GM23338 (cell line): Measurements from ENCODE around the gene CDC42BPA. TPM values are rescaled to one million over a fixed set of nuclear protein-coding genes. Genes with fewer than 3 reads are reported as not detected.

Experiments
- ATAC-seq: fragments of 200-7000 bp; cut with Tn5 transposase; 3 replicates; pipeline ENCODE4 v1.9.1; 2020
- DNase-seq: peaks from one replicate; pipeline ENCODE4 v3.0.0-alpha.2; 2015; ENCODE audit warnings: low spot score
- H2AFZ ChIP-seq: fragments of 200-600 bp; sonication (generic); 2 replicates; pipeline ENCODE4 v1.8.0; 2016; ENCODE audit warnings: antibody characterized with exemption, mild to moderate bottlenecking, moderate library complexity
- H3F3A ChIP-seq: fragments of 200-600 bp; sonication (generic); replicated peaks from 2 replicates; pipeline ENCODE4 v1.8.0; 2017; ENCODE audit warnings: antibody characterized with exemption, mixed run types, low read depth
- H3K27ac ChIP-seq: fragments of 200-600 bp; sonication (generic); 2 replicates; pipeline ENCODE4 v1.6.1; 2016; ENCODE audit warnings: low read depth
- H3K27me3 ChIP-seq: fragments of 200-600 bp; sonication (generic); 2 replicates; pipeline ENCODE4 v1.8.0; 2016; ENCODE audit warnings: mild to moderate bottlenecking, mixed run types, moderate library complexity; ENCODE audit not compliant: insufficient read depth
- H3K36me3 ChIP-seq: fragments of 200-600 bp; sonication (generic); 2 replicates; pipeline ENCODE4 v1.8.0; 2016; ENCODE audit warnings: mild to moderate bottlenecking; ENCODE audit not compliant: insufficient read depth
- H3K4me1 ChIP-seq: fragments of 200-600 bp; sonication (generic); 2 replicates; pipeline ENCODE4 v1.8.0; 2016; ENCODE audit warnings: mild to moderate bottlenecking, moderate library complexity; ENCODE audit not compliant: insufficient read depth
- H3K4me2 ChIP-seq: fragments of 200-600 bp; sonication (generic); 2 replicates; pipeline ENCODE4 v1.7.1; 2017; ENCODE audit warnings: mixed run types
- H3K4me3 ChIP-seq: fragments of 200-600 bp; sonication (generic); 2 replicates; pipeline ENCODE4 v1.6.1; 2016; ENCODE audit warnings: mixed run types
- H3K79me2 ChIP-seq: fragments of 200-600 bp; sonication (generic); replicated peaks from 2 replicates; pipeline ENCODE4 v1.8.0; 2017; ENCODE audit warnings: mild to moderate bottlenecking; ENCODE audit not compliant: insufficient read depth
- H3K9me2 ChIP-seq: fragments of 200-600 bp; sonication (generic); 2 replicates; pipeline ENCODE4 v1.8.0; 2017; ENCODE audit not compliant: insufficient read depth
- H4K20me1 ChIP-seq: fragments of 200-600 bp; sonication (generic); replicated peaks from 2 replicates; pipeline ENCODE4 v1.8.0; 2017; ENCODE audit warnings: mild to moderate bottlenecking; ENCODE audit not compliant: insufficient read depth
- H3K27ac Mint-ChIP-seq: 2 replicates; pipeline ENCODE4 v1.8.0; 2020; ENCODE audit warnings: inconsistent platforms, mild to moderate bottlenecking, moderate library complexity, mixed read lengths
- H3K27me3 Mint-ChIP-seq: 3 replicates; pipeline ENCODE4 v1.8.0; 2022; ENCODE audit warnings: low read depth, mild to moderate bottlenecking, moderate library complexity, mixed read lengths, inconsistent platforms; ENCODE audit not compliant: insufficient read depth, poor library complexity
- H3K36me3 Mint-ChIP-seq: 3 replicates; pipeline ENCODE4 v1.8.0; 2021; ENCODE audit warnings: low read depth, mild to moderate bottlenecking, inconsistent platforms, moderate library complexity, mixed read lengths
- H3K4me1 Mint-ChIP-seq: 3 replicates; pipeline ENCODE4 v1.8.0; 2020; ENCODE audit warnings: mild to moderate bottlenecking, inconsistent platforms, mixed read lengths
- H3K4me3 Mint-ChIP-seq: 3 replicates; pipeline ENCODE4 v1.8.0; 2021; ENCODE audit warnings: moderate library complexity, mild to moderate bottlenecking, inconsistent platforms, mixed read lengths
- H3K9me3 Mint-ChIP-seq: 3 replicates; pipeline ENCODE4 v1.8.0; 2020; ENCODE audit warnings: moderate library complexity, mild to moderate bottlenecking, inconsistent platforms, mixed read lengths
- CREB1 ChIP-seq: fragments of 250-450 bp; sonication (Bioruptor Pico); IDR thresholded peaks from 2 replicates; pipeline ENCODE4 v1.5.0; 2020; ENCODE audit warnings: low read depth, mild to moderate bottlenecking, moderate library complexity
- EZH2 ChIP-seq: fragments of 200-600 bp; sonication (generic); IDR thresholded peaks from one replicate; pipeline ENCODE4 v1.8.0; 2017; ENCODE audit warnings: antibody characterized with exemption, mild to moderate bottlenecking, low read depth; ENCODE audit not compliant: unreplicated experiment
- EZH2phosphoT487 ChIP-seq: fragments of 200-600 bp; sonication (generic); IDR thresholded peaks from one replicate; pipeline ENCODE4 v1.8.1; 2018; ENCODE audit warnings: antibody characterized with exemption; ENCODE audit not compliant: unreplicated experiment
- JUNB ChIP-seq: IDR thresholded peaks from one replicate; pipeline ENCODE4 v1.6.1; 2016; ENCODE audit warnings: antibody characterized with exemption; ENCODE audit not compliant: unreplicated experiment
- NANOG ChIP-seq: IDR thresholded peaks from 2 replicates; pipeline ENCODE4 v1.6.1; 2016; ENCODE audit warnings: antibody characterized with exemption, borderline replicate concordance
- POLR2AphosphoS5 ChIP-seq: IDR thresholded peaks from 2 replicates; pipeline ENCODE4 v1.6.1; 2016; ENCODE audit warnings: antibody characterized with exemption, low read depth
- REST ChIP-seq: IDR thresholded peaks from one replicate; pipeline ENCODE4 v1.6.1; 2018; ENCODE audit warnings: antibody characterized with exemption; ENCODE audit not compliant: unreplicated experiment
- STAT1 ChIP-seq: IDR thresholded peaks from one replicate; pipeline ENCODE4 v1.6.1; 2016; ENCODE audit warnings: antibody characterized with exemption; ENCODE audit not compliant: unreplicated experiment
- ZNF114 ChIP-seq: fragments of 250-450 bp; sonication (Bioruptor Pico); IDR thresholded peaks from 2 replicates; pipeline ENCODE4 v1.5.0; 2020; ENCODE audit warnings: mild to moderate bottlenecking, moderate library complexity
- ZNF331 ChIP-seq: fragments of 250-450 bp; sonication (Bioruptor Pico); IDR thresholded peaks from 2 replicates; pipeline ENCODE4 v1.5.0; 2020; ENCODE audit warnings: low read depth, mild to moderate bottlenecking, moderate library complexity
- polyA plus RNA-seq: library from polyadenylated mRNA; unstranded; fragments of >200 nt; fragmentation: Nextera tagmentation; extraction: Ambion mirVana; gene quantifications from 2 replicates; pipeline ENCODE4 v1.2.1, GENCODE V29; 2016
- total RNA-seq: library from RNA; depleted of rRNA; stranded (reverse); fragments of >200 nt; shearing (Covaris generic); gene quantifications from 2 replicates; pipeline ENCODE4 v1.2.3, GENCODE V29; 2014
- TF ChIP-seq, protein P1 (sequence below): IDR thresholded peaks from 2 replicates; pipeline ENCODE4 v1.6.1; 2016; ENCODE audit warnings: antibody characterized with exemption
- TF ChIP-seq, protein P2 (sequence below): fragments of 250-450 bp; sonication (Bioruptor Pico); IDR thresholded peaks from 2 replicates; pipeline ENCODE4 v1.5.0; 2020; ENCODE audit warnings: mild to moderate bottlenecking, moderate library complexity

CDC42BPA gene
- total and polyA plus RNA-seq, 2 experiments from 2014 or later: 17.7 to 40.1 TPM

DNA sequence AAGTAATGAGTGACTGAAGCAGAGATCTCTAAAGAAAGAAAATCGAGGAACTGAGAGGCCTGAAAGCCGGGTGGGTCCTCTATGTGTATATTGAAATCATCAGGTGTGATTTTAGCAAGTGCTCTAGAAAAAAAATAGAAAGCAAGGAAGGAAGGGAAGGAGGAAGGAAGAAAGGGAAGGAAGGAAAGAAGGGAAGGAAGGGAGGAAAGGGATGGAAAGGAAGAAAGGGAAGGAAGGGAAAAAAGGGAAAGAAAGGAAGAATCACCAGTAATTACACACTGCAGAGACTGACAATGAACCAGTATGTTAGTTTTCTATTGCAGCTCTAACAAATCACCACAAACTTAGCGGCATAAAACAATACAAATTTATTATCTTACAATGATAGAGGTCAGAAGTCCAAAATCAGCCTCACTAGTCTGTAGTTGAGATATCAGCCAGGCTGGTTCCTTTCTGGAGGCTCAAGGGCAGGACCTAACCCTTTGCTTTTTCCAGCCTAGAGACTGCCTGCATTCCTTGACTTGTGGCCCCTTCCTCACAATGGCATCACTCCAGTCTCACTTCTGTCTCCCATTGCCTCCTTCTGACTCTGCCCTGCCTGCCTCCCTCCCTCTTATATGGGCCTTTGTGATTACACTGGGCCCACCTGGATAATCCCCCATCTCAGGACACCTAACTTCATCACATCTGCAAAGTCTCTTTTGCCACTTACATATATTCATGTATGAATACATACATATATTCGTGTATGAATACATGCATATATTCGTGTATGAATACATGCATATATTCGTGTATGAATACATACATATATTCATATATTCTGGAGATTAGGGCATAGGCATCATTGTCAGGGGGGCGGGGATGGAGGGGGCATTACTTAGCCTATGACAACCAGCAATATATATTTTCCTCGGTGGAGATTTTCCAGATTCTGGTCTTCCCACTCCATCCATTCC, 47.5 kb upstream of the CDC42BPA start:
- no peak for ATAC-seq
- no peak overlapping the region for H3K4me2 ChIP-seq
- H3K27me3 ChIP-seq: no peaks in the 10 kb centered on the region

More for the DNA sequence above, 47.5 kb upstream of the CDC42BPA start:
- H3K9me2 ChIP-seq: no peaks in the 10 kb centered on the region
- no peak overlapping the region for H3K4me3 ChIP-seq
- H3K27ac ChIP-seq: no peak overlapping the region
- H3K4me3 Mint-ChIP-seq: no peak overlapping the region
- H3K9me3 Mint-ChIP-seq: no peaks in the 10 kb centered on the region
- no peak overlapping the region for H3K27ac Mint-ChIP-seq
- H3K27me3 Mint-ChIP-seq: no peaks in the 10 kb centered on the region
- no peaks in the 10 kb centered on the region for H3K4me1 ChIP-seq
- peaks cover 4% of the 10 kb centered on the region; the same call in 2 of the 3 replicates for H3K4me1 Mint-ChIP-seq
- no peak for TF ChIP-seq ZNF331 (CRISPR knock-in tag)
- TF ChIP-seq, protein P1, sequence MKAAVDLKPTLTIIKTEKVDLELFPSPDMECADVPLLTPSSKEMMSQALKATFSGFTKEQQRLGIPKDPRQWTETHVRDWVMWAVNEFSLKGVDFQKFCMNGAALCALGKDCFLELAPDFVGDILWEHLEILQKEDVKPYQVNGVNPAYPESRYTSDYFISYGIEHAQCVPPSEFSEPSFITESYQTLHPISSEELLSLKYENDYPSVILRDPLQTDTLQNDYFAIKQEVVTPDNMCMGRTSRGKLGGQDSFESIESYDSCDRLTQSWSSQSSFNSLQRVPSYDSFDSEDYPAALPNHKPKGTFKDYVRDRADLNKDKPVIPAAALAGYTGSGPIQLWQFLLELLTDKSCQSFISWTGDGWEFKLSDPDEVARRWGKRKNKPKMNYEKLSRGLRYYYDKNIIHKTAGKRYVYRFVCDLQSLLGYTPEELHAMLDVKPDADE: no peak
- TF ChIP-seq EZH2: no peak
- no peak for TF ChIP-seq STAT1
- TF ChIP-seq, protein P2, sequence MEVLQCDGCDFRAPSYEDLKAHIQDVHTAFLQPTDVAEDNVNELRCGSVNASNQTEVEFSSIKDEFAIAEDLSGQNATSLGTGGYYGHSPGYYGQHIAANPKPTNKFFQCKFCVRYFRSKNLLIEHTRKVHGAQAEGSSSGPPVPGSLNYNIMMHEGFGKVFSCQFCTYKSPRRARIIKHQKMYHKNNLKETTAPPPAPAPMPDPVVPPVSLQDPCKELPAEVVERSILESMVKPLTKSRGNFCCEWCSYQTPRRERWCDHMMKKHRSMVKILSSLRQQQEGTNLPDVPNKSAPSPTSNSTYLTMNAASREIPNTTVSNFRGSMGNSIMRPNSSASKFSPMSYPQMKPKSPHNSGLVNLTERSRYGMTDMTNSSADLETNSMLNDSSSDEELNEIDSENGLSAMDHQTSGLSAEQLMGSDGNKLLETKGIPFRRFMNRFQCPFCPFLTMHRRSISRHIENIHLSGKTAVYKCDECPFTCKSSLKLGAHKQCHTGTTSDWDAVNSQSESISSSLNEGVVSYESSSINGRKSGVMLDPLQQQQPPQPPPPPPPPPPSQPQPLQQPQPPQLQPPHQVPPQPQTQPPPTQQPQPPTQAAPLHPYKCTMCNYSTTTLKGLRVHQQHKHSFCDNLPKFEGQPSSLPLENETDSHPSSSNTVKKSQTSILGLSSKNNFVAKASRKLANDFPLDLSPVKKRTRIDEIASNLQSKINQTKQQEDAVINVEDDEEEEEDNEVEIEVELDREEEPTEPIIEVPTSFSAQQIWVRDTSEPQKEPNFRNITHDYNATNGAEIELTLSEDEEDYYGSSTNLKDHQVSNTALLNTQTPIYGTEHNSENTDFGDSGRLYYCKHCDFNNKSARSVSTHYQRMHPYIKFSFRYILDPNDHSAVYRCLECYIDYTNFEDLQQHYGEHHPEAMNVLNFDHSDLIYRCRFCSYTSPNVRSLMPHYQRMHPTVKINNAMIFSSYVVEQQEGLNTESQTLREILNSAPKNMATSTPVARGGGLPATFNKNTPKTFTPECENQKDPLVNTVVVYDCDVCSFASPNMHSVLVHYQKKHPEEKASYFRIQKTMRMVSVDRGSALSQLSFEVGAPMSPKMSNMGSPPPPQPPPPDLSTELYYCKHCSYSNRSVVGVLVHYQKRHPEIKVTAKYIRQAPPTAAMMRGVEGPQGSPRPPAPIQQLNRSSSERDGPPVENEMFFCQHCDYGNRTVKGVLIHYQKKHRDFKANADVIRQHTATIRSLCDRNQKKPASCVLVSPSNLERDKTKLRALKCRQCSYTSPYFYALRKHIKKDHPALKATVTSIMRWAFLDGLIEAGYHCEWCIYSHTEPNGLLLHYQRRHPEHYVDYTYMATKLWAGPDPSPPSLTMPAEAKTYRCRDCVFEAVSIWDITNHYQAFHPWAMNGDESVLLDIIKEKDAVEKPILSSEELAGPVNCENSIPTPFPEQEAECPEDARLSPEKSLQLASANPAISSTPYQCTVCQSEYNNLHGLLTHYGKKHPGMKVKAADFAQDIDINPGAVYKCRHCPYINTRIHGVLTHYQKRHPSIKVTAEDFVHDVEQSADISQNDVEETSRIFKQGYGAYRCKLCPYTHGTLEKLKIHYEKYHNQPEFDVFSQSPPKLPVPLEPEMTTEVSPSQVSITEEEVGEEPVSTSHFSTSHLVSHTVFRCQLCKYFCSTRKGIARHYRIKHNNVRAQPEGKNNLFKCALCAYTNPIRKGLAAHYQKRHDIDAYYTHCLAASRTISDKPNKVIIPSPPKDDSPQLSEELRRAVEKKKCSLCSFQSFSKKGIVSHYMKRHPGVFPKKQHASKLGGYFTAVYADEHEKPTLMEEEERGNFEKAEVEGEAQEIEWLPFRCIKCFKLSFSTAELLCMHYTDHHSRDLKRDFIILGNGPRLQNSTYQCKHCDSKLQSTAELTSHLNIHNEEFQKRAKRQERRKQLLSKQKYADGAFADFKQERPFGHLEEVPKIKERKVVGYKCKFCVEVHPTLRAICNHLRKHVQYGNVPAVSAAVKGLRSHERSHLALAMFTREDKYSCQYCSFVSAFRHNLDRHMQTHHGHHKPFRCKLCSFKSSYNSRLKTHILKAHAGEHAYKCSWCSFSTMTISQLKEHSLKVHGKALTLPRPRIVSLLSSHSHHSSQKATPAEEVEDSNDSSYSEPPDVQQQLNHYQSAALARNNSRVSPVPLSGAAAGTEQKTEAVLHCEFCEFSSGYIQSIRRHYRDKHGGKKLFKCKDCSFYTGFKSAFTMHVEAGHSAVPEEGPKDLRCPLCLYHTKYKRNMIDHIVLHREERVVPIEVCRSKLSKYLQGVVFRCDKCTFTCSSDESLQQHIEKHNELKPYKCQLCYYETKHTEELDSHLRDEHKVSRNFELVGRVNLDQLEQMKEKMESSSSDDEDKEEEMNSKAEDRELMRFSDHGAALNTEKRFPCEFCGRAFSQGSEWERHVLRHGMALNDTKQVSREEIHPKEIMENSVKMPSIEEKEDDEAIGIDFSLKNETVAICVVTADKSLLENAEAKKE (CRISPR knock-in tag): no peak
- TF ChIP-seq NANOG: no peak
- TF ChIP-seq ZNF114: no peak
- TF ChIP-seq CREB1: no peak
- TF ChIP-seq EZH2phosphoT487: no peak
- no peak for TF ChIP-seq JUNB
- no peak for TF ChIP-seq POLR2AphosphoS5
- TF ChIP-seq REST: no peak
- no peaks in the 10 kb centered on the region for H4K20me1 ChIP-seq
- no peak for DNase-seq
- H3K36me3 ChIP-seq: no peaks in the 10 kb centered on the region
- no peaks in the 10 kb centered on the region for H3K79me2 ChIP-seq
- no peak overlapping the region for H2AFZ ChIP-seq
- H3K36me3 Mint-ChIP-seq: no peaks in the 10 kb centered on the region
- no peaks in the 10 kb centered on the region for H3F3A ChIP-seq
